Mesendoderm (in vitro differentiated cells): ENCODE measurements around the gene NIPA2.

ENCODE experiments used
- DNase-seq: peaks from one replicate; pipeline ENCODE4 v3.0.0; 2013
- H2AK5ac ChIP-seq: 2 replicates; pipeline ENCODE4 v1.6.1; 2013; ENCODE audit warnings: low read length, inconsistent platforms
- H2BK120ac ChIP-seq: 2 replicates; pipeline ENCODE4 v1.6.1; 2013; ENCODE audit warnings: low read depth, mild to moderate bottlenecking, low read length, moderate library complexity, mixed read lengths
- H2BK15ac ChIP-seq: replicated peaks from 2 replicates; pipeline ENCODE4 v1.6.1; 2013; ENCODE audit warnings: low read depth, mild to moderate bottlenecking, moderate library complexity
- H2BK5ac ChIP-seq: 2 replicates; pipeline ENCODE4 v1.6.1; 2013; ENCODE audit warnings: low read length, inconsistent platforms
- H3K18ac ChIP-seq: 2 replicates; pipeline ENCODE4 v1.6.1; 2013; ENCODE audit warnings: mild to moderate bottlenecking, low read length, mixed read lengths
- H3K23ac ChIP-seq: one replicate; pipeline ENCODE4 v1.6.1; 2013; ENCODE audit warnings: low read length
- H3K27ac ChIP-seq: 2 replicates; pipeline ENCODE4 v1.5.1; 2013; ENCODE audit warnings: low read depth, mild to moderate bottlenecking, inconsistent platforms, low read length, moderate library complexity
- H3K27me3 ChIP-seq: 2 replicates; pipeline ENCODE4 v1.6.1; 2013; ENCODE audit warnings: low read length, control low read depth, mild to moderate bottlenecking, inconsistent platforms; ENCODE audit not compliant: insufficient read depth, poor library complexity
- H3K36me3 ChIP-seq: 2 replicates; pipeline ENCODE4 v1.6.1; 2013; ENCODE audit warnings: low read length, inconsistent platforms; ENCODE audit not compliant: control insufficient read depth, insufficient read depth
- H3K4ac ChIP-seq: one replicate; pipeline ENCODE4 v1.6.1; 2013; ENCODE audit warnings: low read depth, mild to moderate bottlenecking, low read length, moderate library complexity
- H3K4me1 ChIP-seq: 2 replicates; pipeline ENCODE4 v1.6.1; 2013; ENCODE audit warnings: low read depth, low read length, inconsistent platforms; ENCODE audit not compliant: control insufficient read depth
- H3K4me2 ChIP-seq: 2 replicates; pipeline ENCODE4 v1.6.1; 2013; ENCODE audit warnings: low read length
- H3K4me3 ChIP-seq: 2 replicates; pipeline ENCODE4 v1.5.1; 2013; ENCODE audit warnings: mild to moderate bottlenecking, low read length
- H3K56ac ChIP-seq: one replicate; pipeline ENCODE4 v1.6.1; 2013; ENCODE audit warnings: low read length
- H3K79me1 ChIP-seq: 2 replicates; pipeline ENCODE4 v1.6.1; 2013; ENCODE audit warnings: low read length, inconsistent platforms
- H3K79me2 ChIP-seq: 2 replicates; pipeline ENCODE4 v1.6.1; 2013; ENCODE audit warnings: mild to moderate bottlenecking, low read length; ENCODE audit not compliant: control insufficient read depth, insufficient read depth
- H3K9ac ChIP-seq: 2 replicates; pipeline ENCODE4 v1.6.1; 2013; ENCODE audit warnings: low read length, inconsistent platforms
- H4K5ac ChIP-seq: one replicate; pipeline ENCODE4 v1.6.1; 2013; ENCODE audit warnings: low read length
- H4K8ac ChIP-seq: one replicate; pipeline ENCODE4 v1.6.1; 2013; ENCODE audit warnings: low read depth, mild to moderate bottlenecking, control low read depth, low read length, moderate library complexity
- WGBS: extraction: QIAGEN DNeasy Blood & Tissue Kit; methylation state at CpG from one replicate; pipeline ENCODE4 v1.1.7; 2013; ENCODE audit warnings: low lambda C conversion rate, missing lambda C conversion rate; ENCODE audit not compliant: insufficient coverage; ENCODE audit errors: extremely low coverage; 5-methylcytosine and 5-hydroxymethylcytosine counted together

NIPA2 gene

DNA sequence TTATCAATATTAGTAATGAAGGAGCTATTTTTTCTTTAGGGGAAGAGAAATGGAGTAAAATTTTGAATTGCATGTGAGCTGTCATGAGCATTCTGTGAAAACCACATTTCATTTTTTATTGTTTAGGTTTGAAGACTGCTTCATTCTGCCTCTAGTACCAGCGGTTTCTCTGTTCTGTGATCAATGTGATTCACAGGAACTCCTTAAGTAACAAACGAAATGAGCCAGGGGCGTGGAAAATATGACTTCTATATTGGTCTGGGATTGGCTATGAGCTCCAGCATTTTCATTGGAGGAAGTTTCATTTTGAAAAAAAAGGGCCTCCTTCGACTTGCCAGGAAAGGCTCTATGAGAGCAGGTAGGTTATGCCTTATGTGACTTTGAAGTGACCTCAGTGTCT is 13.0 kb downstream of the NIPA2 start:
- Histone ChIP-seq H2BK15ac (no peak overlapping the region), H3K36me3 (peaks cover 5% of the 10 kb centered on the region), H3K18ac (no peak overlapping the region)

DNA sequence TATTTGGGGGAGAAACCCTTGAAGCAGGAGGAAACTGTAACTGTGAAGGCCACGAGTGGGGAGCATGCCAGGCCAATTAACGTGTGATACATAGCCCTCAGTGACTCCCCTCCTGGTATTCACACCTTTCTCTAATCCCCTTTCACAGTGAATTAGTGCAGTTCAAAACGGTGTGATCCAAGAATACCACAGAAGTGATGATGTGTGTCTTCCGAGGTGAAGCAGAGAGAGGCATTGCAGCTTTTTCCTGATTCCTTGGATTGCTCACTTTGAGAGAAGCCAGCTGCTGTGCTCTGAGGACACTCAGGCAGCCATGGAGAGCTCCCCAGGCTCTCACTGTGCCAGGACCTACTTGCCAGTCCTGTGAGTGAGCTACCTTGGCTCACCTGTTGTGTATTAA is 17.3 kb downstream of the NIPA2 start:
- peaks cover 7% of the 10 kb centered on the region for H3K79me1 ChIP-seq
- H4K5ac ChIP-seq: no peak overlapping the region
- peaks cover 7% of the 10 kb centered on the region for H3K36me3 ChIP-seq
- no peak overlapping the region for H3K9ac ChIP-seq
- no peak overlapping the region for H3K18ac ChIP-seq
- no CpG with 5 or more reads among the region's 4 CpGs for WGBS
- H3K79me2 ChIP-seq: peaks cover 4% of the 10 kb centered on the region
- no peak overlapping the region for H2AK5ac ChIP-seq
- no peak overlapping the region for H3K56ac ChIP-seq
- peak; percentile 79 for DNase-seq
- no peak overlapping the region for H3K4me2 ChIP-seq
- H2BK5ac ChIP-seq: no peak overlapping the region
- H3K4ac ChIP-seq: no peak overlapping the region
- no peak overlapping the region for H4K8ac ChIP-seq
- H2BK15ac ChIP-seq: no peak overlapping the region
- peaks cover 4% of the 10 kb centered on the region for H3K4me1 ChIP-seq
- no peak overlapping the region for H3K4me3 ChIP-seq
- H3K27me3 ChIP-seq: no peaks in the 10 kb centered on the region
- no peak overlapping the region for H2BK120ac ChIP-seq
- H3K23ac ChIP-seq: no peak overlapping the region
- no peak overlapping the region for H3K27ac ChIP-seq

More for the DNA sequence above, 13.0 kb downstream of the NIPA2 start:
- H3K79me2 ChIP-seq: peaks cover 32% of the 10 kb centered on the region
- no peak overlapping the region for H3K4me2 ChIP-seq
- no peak overlapping the region for H3K23ac ChIP-seq
- no peak overlapping the region for H3K4ac ChIP-seq
- no peak for DNase-seq
- no peak overlapping the region for H3K56ac ChIP-seq
- no CpG with 5 or more reads among the region's 4 CpGs for WGBS
- no peak overlapping the region for H2AK5ac ChIP-seq
- no peak overlapping the region for H4K5ac ChIP-seq
- H3K27ac ChIP-seq: no peak overlapping the region
- H3K4me1 ChIP-seq: peaks cover 4% of the 10 kb centered on the region
- H4K8ac ChIP-seq: no peak overlapping the region
- H2BK5ac ChIP-seq: no peak overlapping the region
- no peaks in the 10 kb centered on the region for H3K27me3 ChIP-seq
- H3K4me3 ChIP-seq: no peak overlapping the region
- H3K9ac ChIP-seq: no peak overlapping the region
- peaks cover 14% of the 10 kb centered on the region for H3K79me1 ChIP-seq
- H2BK120ac ChIP-seq: no peak overlapping the region

DNA sequence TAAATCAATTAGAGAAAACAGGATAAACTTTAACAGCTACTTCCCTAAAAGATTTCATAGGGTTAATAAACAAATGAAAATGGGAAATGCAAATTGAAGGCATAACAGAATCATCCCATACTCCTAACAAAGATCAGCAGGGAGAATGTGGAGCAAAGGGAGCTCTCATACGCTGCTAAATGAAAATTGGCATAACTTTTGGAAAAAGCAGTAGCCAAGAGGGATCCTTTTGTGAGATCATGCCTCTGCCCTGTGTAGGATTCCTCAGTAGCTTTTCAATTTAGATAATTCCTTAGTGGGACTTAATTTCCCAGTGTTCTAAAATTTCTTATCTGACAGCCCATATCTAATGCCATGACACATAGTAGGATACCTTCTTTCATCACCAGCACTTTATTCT is 18.2 kb downstream of the NIPA2 start:
- Histone ChIP-seq H2BK120ac (no peak overlapping the region), H3K79me2 (peaks cover 2% of the 10 kb centered on the region), H3K79me1 (peaks cover 6% of the 10 kb centered on the region), H3K9ac (no peak overlapping the region), H4K5ac (no peak overlapping the region), H4K8ac (no peak overlapping the region), H3K4me1 (peaks cover 4% of the 10 kb centered on the region), H3K18ac (no peak overlapping the region), H3K23ac (no peak overlapping the region), H3K4me2 (no peak overlapping the region), H2AK5ac (no peak overlapping the region), H3K27me3 (no peaks in the 10 kb centered on the region), H2BK5ac (no peak overlapping the region), H3K4ac (no peak overlapping the region), H3K4me3 (no peak overlapping the region), H3K36me3 (peaks cover 8% of the 10 kb centered on the region), H3K56ac (no peak overlapping the region), H3K27ac (no peak overlapping the region), H2BK15ac (no peak overlapping the region)
- WGBS: no CpG with 5 or more reads among the region's 1 CpG
- no peak for DNase-seq

DNA sequence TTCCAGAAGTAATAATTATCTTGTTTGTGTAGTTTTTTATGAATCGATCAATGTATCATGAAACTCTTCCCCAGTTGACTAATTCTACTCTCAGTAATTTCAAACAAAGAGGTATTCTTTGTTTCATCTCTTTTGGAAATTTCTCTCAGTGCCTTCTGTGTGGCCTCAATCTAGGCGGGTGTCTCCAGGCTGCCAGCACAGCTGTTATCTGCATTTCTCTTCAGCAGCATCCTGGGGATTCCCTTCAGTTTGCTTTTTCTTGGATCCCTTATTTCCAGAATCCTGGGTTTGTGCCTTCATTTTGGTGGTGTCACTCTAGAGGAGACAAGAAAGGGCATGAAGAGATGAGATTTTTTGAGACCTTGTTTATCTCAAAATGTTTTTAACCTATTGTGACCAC is 22.7 kb downstream of the NIPA2 start:
- Histone ChIP-seq H3K23ac (no peak overlapping the region), H4K8ac (no peak overlapping the region), H3K18ac (no peak overlapping the region), H2BK15ac (no peak overlapping the region), H3K36me3 (peaks cover 8% of the 10 kb centered on the region), H3K56ac (no peak overlapping the region), H3K4me1 (no peaks in the 10 kb centered on the region), H3K4me2 (no peak overlapping the region), H3K9ac (no peak overlapping the region), H3K4me3 (no peak overlapping the region), H4K5ac (no peak overlapping the region), H3K79me1 (peaks cover 2% of the 10 kb centered on the region), H2BK120ac (no peak overlapping the region), H3K27ac (no peak overlapping the region), H2BK5ac (no peak overlapping the region), H2AK5ac (no peak overlapping the region), H3K4ac (no peak overlapping the region), H3K79me2 (no peaks in the 10 kb centered on the region), H3K27me3 (no peaks in the 10 kb centered on the region)
- no CpG with 5 or more reads among the region's 2 CpGs for WGBS
- DNase-seq: no peak

DNA sequence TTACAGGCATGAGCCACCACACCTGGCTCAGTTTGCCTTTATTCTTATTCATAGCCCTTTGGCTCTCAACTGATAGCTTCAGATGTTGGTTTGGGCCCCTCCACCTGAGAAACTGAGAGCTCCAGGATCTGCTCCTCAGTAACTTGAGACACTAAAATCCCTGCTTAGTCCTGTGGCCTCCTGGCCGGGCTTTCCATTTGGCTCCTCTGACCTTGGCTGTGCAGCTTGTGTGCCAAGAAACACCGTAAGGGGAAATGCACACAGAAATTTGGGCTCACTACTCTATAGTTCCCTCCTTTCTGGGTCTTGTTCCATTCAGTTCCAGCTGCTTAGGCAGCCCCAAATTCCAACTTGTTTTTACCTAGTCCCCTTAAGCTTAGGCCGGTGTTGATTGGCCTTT is 24.9 kb downstream of the NIPA2 start:
- peaks cover 10% of the 10 kb centered on the region for H3K36me3 ChIP-seq
- WGBS: no CpG with 5 or more reads among the region's 3 CpGs
- no peak for DNase-seq

DNA sequence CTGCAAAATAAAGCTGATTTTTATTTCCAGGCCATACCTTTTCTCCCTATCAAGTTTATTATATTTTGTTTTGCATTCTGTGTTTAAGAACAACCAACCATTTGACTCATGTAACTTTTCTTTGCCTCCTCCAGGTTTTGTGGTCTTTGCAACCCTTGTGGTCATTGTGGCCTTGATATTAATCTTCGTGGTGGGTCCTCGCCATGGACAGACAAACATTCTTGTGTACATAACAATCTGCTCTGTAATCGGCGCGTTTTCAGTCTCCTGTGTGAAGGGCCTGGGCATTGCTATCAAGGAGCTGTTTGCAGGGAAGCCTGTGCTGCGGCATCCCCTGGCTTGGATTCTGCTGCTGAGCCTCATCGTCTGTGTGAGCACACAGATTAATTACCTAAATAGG is 27.6 kb downstream of the NIPA2 start:
- Histone ChIP-seq H3K18ac (no peak overlapping the region), H3K23ac (no peak overlapping the region), H3K79me2 (no peaks in the 10 kb centered on the region), H4K5ac (no peak overlapping the region), H2BK15ac (no peak overlapping the region), H3K4me2 (no peak overlapping the region), H3K27ac (no peak overlapping the region), H3K9ac (no peak overlapping the region), H4K8ac (no peak overlapping the region), H2BK120ac (no peak overlapping the region), H2AK5ac (no peak overlapping the region), H3K27me3 (no peaks in the 10 kb centered on the region), H3K4me3 (no peak overlapping the region), H3K4me1 (no peaks in the 10 kb centered on the region), H3K36me3 (peaks cover 13% of the 10 kb centered on the region), H3K4ac (no peak overlapping the region), H2BK5ac (no peak overlapping the region), H3K79me1 (peaks cover 2% of the 10 kb centered on the region), H3K56ac (no peak overlapping the region)
- no CpG with 5 or more reads among the region's 7 CpGs for WGBS
- DNase-seq: no peak

More for the DNA sequence above, 24.9 kb downstream of the NIPA2 start:
- Histone ChIP-seq H3K56ac (no peak overlapping the region), H2AK5ac (no peak overlapping the region), H2BK15ac (no peak overlapping the region), H3K23ac (no peak overlapping the region), H3K27me3 (no peaks in the 10 kb centered on the region), H3K4me1 (no peaks in the 10 kb centered on the region), H3K27ac (no peak overlapping the region), H3K9ac (no peak overlapping the region), H3K79me1 (peaks cover 2% of the 10 kb centered on the region), H2BK5ac (no peak overlapping the region), H3K18ac (no peak overlapping the region), H4K8ac (no peak overlapping the region), H3K79me2 (no peaks in the 10 kb centered on the region), H3K4ac (no peak overlapping the region), H3K4me2 (no peak overlapping the region), H2BK120ac (no peak overlapping the region), H4K5ac (no peak overlapping the region), H3K4me3 (no peak overlapping the region)
